HFFc6 (cell line): Measurements from ENCODE around the gene DNASE1L1. TPM values are rescaled to one million over a fixed set of nuclear protein-coding genes. Genes with fewer than 3 reads are reported as not detected.

Experiments used
- DNase-seq: peaks from one replicate; pipeline ENCODE4 v3.0.0-alpha.2; 2018
- H3K27ac Mint-ChIP-seq: 2 replicates; pipeline ENCODE4 v1.8.0; 2020; ENCODE audit warnings: mild to moderate bottlenecking, mixed read lengths
- H3K27me3 Mint-ChIP-seq: 2 replicates; pipeline ENCODE4 v1.8.0; 2021; ENCODE audit warnings: mild to moderate bottlenecking, moderate library complexity, mixed read lengths; ENCODE audit not compliant: insufficient read depth
- H3K36me3 Mint-ChIP-seq: 2 replicates; pipeline ENCODE4 v1.8.0; 2021; ENCODE audit warnings: low read depth, mixed read lengths
- H3K4me1 Mint-ChIP-seq: 2 replicates; pipeline ENCODE4 v1.8.0; 2020; ENCODE audit warnings: low read depth, mixed read lengths
- H3K4me3 Mint-ChIP-seq: 2 replicates; pipeline ENCODE4 v1.8.0; 2020; ENCODE audit warnings: mild to moderate bottlenecking, moderate library complexity, mixed read lengths
- H3K9me3 Mint-ChIP-seq: 2 replicates; pipeline ENCODE4 v1.8.0; 2020; ENCODE audit warnings: mild to moderate bottlenecking, mixed read lengths
- total RNA-seq, 6 experiments: library from RNA; stranded (reverse); fragmentation: NEBNext Ultra II Directional; extraction: Animal tissue kit (Norgen Biotek cat#: 25700); gene quantifications; 2 replicates in 1 of 6; 3 replicates in 5 of 6; pipeline ENCODE4 v1.2.3, GENCODE V29; 2021
- TF ChIP-seq, protein P1 (sequence below): fragments of 200-600 bp; sonication (generic); IDR thresholded peaks from 2 replicates; pipeline ENCODE4 v1.5.0; 2021; ENCODE audit warnings: antibody characterized with exemption, mild to moderate bottlenecking

The DNASE1L1 gene
- total RNA-seq, 6 experiments from 2014 or later, result 74.8 to 96.3 (median 87.4) TPM

- Mint-ChIP-seq H3K27me3 (peaks cover 3% of the 10 kb centered on the region), H3K36me3 (no peaks in the 10 kb centered on the region), H3K4me1 (peaks cover 18% of the 10 kb centered on the region), H3K27ac (no peak overlapping the region), H3K4me3 (no peak overlapping the region), H3K9me3 (no peaks in the 10 kb centered on the region)
- TF ChIP-seq, protein P1, sequence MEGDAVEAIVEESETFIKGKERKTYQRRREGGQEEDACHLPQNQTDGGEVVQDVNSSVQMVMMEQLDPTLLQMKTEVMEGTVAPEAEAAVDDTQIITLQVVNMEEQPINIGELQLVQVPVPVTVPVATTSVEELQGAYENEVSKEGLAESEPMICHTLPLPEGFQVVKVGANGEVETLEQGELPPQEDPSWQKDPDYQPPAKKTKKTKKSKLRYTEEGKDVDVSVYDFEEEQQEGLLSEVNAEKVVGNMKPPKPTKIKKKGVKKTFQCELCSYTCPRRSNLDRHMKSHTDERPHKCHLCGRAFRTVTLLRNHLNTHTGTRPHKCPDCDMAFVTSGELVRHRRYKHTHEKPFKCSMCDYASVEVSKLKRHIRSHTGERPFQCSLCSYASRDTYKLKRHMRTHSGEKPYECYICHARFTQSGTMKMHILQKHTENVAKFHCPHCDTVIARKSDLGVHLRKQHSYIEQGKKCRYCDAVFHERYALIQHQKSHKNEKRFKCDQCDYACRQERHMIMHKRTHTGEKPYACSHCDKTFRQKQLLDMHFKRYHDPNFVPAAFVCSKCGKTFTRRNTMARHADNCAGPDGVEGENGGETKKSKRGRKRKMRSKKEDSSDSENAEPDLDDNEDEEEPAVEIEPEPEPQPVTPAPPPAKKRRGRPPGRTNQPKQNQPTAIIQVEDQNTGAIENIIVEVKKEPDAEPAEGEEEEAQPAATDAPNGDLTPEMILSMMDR, result no peak
- DNase-seq, result no peak
Observed at GRCh38 chrX:154426916-154427770, 18.1 kb upstream of the DNASE1L1 start.

DNA sequence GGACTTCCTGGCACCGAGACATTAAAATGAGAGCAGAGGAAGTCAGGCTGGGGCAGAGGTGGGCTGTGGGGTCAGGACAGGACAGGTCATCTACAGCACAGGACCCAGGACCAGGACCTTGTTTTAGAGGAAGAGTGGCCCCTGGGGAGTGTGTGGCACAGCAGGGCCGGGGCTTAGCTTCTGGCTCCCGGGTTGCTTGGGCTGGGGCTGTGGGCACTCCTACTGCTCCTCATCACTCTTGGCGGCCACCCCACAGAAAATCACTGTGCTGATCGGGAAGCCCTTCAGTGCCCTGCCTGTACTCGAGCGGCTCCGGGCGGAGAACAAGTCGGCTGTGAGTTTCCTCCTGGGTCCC, 11.3 kb upstream of the DNASE1L1 start:
- Mint-ChIP-seq H3K27ac (no peak overlapping the region), H3K4me1 (no peaks in the 10 kb centered on the region), H3K9me3 (no peaks in the 10 kb centered on the region), H3K27me3 (no peaks in the 10 kb centered on the region), H3K4me3 (no peak overlapping the region), H3K36me3 (no peaks in the 10 kb centered on the region; the same call in 1 of the 2 replicates)
- DNase-seq, result no peak
- TF ChIP-seq, protein P1, result no peak

DNA sequence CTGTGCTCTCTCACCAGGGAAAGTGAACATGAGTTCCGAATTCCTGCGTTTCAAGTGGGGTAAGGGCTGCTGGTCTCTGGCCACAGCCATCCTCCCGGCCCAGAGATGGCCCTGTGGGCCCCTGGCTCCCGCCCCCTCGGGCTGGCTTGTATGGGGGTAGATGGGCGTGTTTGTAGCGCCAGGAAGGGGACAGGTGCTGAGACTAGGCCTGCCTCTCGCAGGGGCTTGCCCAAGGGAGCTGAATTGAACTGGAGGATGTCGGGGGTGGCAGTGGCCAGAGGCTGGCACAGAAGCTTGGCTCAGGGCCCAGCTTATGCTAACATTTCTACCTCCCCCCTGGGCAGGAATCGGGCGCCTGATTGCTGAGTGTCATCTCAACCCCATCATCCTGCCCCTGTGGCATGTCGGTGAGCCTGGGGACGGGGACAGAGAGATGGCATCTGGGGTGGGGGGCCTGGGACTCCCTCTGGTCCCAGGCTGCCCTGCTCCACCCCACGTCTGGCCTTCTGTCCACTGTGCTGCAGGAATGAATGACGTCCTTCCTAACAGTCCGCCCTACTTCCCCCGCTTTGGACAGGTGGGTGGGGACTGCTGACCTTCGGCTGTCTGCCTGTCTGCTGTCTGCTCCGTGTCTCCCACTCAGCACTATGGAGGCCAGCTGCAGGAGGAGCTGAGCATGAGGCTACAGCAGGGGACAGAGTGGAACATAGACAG, 10.8 kb upstream of the DNASE1L1 start:
- H3K36me3 Mint-ChIP-seq, result no peaks in the 10 kb centered on the region; the same call in 1 of the 2 replicates
- DNase-seq, result no peak
- H3K4me3 Mint-ChIP-seq, result no peak overlapping the region
- no peaks in the 10 kb centered on the region for H3K4me1 Mint-ChIP-seq
- no peak overlapping the region for H3K27ac Mint-ChIP-seq
- H3K9me3 Mint-ChIP-seq, result no peaks in the 10 kb centered on the region
- TF ChIP-seq, protein P1, result no peak
- H3K27me3 Mint-ChIP-seq, result no peaks in the 10 kb centered on the region

DNA sequence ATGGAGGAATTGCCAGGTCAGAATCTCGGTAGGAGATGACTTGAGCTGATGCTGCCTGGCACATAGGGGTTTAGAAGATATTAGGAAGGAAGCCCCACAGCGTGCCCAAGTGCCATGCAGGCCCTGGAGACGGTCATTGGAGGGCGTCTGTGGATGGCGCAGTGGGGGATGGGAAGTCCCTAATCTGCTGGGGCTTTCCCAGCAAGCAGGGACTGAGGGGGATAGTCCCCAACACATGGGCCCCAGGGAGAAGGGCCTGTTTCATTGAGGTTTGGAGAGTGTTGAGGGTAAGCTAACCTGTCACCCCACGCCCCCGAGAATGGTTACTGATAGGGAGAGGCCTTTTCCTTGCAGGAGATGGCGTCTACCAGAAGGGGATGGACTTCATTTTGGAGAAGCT, 10.1 kb upstream of the DNASE1L1 start:
- Mint-ChIP-seq H3K27ac (no peak overlapping the region), H3K36me3 (no peaks in the 10 kb centered on the region; the same call in 1 of the 2 replicates), H3K27me3 (no peaks in the 10 kb centered on the region), H3K4me1 (no peaks in the 10 kb centered on the region), H3K9me3 (no peaks in the 10 kb centered on the region), H3K4me3 (no peak overlapping the region)
- DNase-seq, result no peak
- TF ChIP-seq, protein P1, result no peak

DNA sequence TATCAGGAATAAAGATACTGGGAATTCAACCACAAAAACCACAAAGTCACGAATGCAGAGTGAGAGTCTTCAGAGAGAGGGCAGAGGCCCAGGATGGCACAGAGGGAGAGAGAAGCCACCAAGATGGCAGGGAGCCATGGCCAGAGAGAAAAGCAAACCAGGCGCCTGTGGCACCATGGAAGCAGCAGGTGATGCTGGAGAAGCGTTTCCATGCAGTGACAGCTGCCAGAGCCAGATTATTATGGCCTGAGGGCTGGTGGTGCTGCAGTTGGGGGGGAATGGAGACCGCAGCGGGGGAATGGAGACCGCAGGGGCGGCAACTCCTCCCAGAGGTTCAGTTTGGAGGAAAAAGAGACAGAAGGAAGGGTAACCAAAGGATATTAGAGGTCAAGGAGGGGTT, 8.1 kb upstream of the DNASE1L1 start:
- H3K27me3 Mint-ChIP-seq, result no peaks in the 10 kb centered on the region
- H3K27ac Mint-ChIP-seq, result no peak overlapping the region
- H3K9me3 Mint-ChIP-seq, result no peaks in the 10 kb centered on the region
- no peak for DNase-seq
- H3K4me1 Mint-ChIP-seq, result peaks cover 6% of the 10 kb centered on the region; the same call in 1 of the 2 replicates
- TF ChIP-seq, protein P1, result no peak
- no peaks in the 10 kb centered on the region; the same call in 1 of the 2 replicates for H3K36me3 Mint-ChIP-seq
- no peak overlapping the region for H3K4me3 Mint-ChIP-seq
